Measurements from ENCODE around the gene NXPH4. TPM values are rescaled to one million over a fixed set of nuclear protein-coding genes. Genes with fewer than 3 reads are reported as not detected.

Gene NXPH4
- total and polyA plus RNA-seq, 10 of the 15 experiments (the other 5 are each of a cell fraction or from before 2014, with no cell fraction given), result 0.03 to 0.26 TPM; not detected in 8

DNA sequence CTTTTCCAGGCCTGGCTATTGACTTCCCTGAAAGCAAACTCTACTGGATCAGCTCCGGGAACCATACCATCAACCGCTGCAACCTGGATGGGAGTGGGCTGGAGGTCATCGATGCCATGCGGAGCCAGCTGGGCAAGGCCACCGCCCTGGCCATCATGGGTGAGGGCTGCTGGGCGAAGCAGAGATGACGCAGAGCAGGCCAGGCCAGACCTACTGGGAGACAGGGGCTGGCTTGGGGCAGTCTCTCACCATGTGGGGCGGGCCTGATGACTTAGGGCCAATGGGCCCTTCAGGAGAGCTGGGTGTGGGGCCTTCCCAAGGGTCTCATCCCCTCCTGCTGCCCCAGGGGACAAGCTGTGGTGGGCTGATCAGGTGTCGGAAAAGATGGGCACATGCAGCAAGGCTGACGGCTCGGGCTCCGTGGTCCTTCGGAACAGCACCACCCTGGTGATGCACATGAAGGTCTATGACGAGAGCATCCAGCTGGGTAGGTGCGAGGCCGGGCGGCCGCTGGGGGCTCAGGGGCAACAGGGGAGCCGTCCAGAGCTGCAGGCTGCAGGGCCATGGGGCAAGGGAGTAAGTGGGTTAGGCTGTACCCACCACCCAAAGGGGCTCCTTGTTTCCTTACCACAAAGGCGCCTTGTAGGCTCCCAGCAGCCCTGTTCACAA lies 36.1 kb upstream of the NXPH4 start (continued):
- TF ChIP-seq, protein P1, sequence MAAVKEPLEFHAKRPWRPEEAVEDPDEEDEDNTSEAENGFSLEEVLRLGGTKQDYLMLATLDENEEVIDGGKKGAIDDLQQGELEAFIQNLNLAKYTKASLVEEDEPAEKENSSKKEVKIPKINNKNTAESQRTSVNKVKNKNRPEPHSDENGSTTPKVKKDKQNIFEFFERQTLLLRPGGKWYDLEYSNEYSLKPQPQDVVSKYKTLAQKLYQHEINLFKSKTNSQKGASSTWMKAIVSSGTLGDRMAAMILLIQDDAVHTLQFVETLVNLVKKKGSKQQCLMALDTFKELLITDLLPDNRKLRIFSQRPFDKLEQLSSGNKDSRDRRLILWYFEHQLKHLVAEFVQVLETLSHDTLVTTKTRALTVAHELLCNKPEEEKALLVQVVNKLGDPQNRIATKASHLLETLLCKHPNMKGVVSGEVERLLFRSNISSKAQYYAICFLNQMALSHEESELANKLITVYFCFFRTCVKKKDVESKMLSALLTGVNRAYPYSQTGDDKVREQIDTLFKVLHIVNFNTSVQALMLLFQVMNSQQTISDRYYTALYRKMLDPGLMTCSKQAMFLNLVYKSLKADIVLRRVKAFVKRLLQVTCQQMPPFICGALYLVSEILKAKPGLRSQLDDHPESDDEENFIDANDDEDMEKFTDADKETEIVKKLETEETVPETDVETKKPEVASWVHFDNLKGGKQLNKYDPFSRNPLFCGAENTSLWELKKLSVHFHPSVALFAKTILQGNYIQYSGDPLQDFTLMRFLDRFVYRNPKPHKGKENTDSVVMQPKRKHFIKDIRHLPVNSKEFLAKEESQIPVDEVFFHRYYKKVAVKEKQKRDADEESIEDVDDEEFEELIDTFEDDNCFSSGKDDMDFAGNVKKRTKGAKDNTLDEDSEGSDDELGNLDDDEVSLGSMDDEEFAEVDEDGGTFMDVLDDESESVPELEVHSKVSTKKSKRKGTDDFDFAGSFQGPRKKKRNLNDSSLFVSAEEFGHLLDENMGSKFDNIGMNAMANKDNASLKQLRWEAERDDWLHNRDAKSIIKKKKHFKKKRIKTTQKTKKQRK (IDR thresholded peaks at IDR 0.05; ENCODE audit: low read depth, low read length), result no peak
- no peak for TF ChIP-seq SREBF2 (IDR thresholded peaks at IDR 0.05; ENCODE audit: low read length)
- TF ChIP-seq, protein P2, sequence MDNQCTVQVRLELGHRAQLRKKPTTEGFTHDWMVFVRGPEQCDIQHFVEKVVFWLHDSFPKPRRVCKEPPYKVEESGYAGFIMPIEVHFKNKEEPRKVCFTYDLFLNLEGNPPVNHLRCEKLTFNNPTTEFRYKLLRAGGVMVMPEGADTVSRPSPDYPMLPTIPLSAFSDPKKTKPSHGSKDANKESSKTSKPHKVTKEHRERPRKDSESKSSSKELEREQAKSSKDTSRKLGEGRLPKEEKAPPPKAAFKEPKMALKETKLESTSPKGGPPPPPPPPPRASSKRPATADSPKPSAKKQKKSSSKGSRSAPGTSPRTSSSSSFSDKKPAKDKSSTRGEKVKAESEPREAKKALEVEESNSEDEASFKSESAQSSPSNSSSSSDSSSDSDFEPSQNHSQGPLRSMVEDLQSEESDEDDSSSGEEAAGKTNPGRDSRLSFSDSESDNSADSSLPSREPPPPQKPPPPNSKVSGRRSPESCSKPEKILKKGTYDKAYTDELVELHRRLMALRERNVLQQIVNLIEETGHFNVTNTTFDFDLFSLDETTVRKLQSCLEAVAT (IDR thresholded peaks at IDR 0.05), result no peak

DNA sequence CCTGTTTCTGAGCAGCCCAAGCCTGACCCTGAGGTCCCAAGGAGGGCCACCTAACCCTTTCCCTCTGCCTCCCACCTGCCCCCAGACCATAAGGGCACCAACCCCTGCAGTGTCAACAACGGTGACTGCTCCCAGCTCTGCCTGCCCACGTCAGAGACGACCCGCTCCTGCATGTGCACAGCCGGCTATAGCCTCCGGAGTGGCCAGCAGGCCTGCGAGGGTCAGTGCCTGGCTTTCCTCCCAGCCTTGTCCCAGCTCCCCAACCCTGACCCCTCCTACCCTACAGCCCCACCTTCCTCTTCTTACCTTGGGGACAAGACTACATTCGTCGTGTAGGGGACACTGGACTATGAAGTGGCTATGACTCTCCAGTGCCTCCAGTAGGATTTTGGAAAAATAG lies 35.5 kb upstream of the NXPH4 start:
- H4K20me1 ChIP-seq (ENCODE audit: control insufficient read depth, insufficient read depth), result no peaks in the 10 kb centered on the region; the same call in 1 of the 2 replicates
- RAD21 ChIA-PET (ENCODE audit: unreplicated experiment), result interaction anchor here (1.0 to 2.7 kb wide), 2 partner anchors 69 to 116 kb away, joined by 6 to 9 read pairs; partner anchors contain the start of gene STAT6
- in situ Hi-C loops (cut with MboI) (loop anchor here (5.0 kb wide), 1 partner anchor 59 kb away; no protein-coding TSS in a partner anchor), intact Hi-C loops (cut with micrococcal nuclease; ENCODE audit: unreplicated experiment) (no loop called here)
- no peak overlapping the region for H3K4me3 ChIP-seq
- no peak overlapping the region for H3K9ac ChIP-seq (ENCODE audit: control insufficient read depth, insufficient read depth, low read length)
- no TSS peak for BruUV-seq (replicated peaks)
- no peak overlapping the region for H3K27ac ChIP-seq (ENCODE audit: control insufficient read depth, insufficient read depth)
- POLR2A ChIA-PET, result interaction anchor here (1.4 kb wide), 1 partner anchor 107 kb away, joined by 4 read pairs; no protein-coding TSS in a partner anchor
- no peaks in the 10 kb centered on the region for H3K36me3 ChIP-seq (ENCODE audit: control insufficient read depth in 2 of 2, insufficient read depth in 2 of 2, low read length in 1 of 2)
- H3K79me2 ChIP-seq (ENCODE audit: control insufficient read depth, insufficient read depth, low read length), result no peaks in the 10 kb centered on the region
- CTCF ChIA-PET, result interaction anchor here (1.0 to 10.4 kb wide), 6 partner anchors 23 to 154 kb away, joined by 3 to 159 read pairs (median 4); partner anchors contain the start of gene LRP1
- no peaks in the 10 kb centered on the region for H3K9me3 ChIP-seq (replicated peaks; ENCODE audit: control insufficient read depth, insufficient read depth, low read length)
- TF ChIP-seq ATF7 (IDR thresholded peaks at IDR 0.05; ENCODE audit: low read depth), result no peak
- TF ChIP-seq SMAD5 (IDR thresholded peaks at IDR 0.05; ENCODE audit: low read depth), result no peak
- TF ChIP-seq MYC (IDR thresholded peaks at IDR 0.05; ENCODE audit: insufficient read depth, insufficient read length, insufficient replicate concordance, low read length, severe bottlenecking), result no peak
- no peak overlapping the region for H3K4me2 ChIP-seq (ENCODE audit: control insufficient read depth, insufficient read depth)
- no peak for ATAC-seq
- H3K4me1 ChIP-seq (ENCODE audit: control insufficient read depth, insufficient read depth, low read length), result no peaks in the 10 kb centered on the region
- no peak for DNase-seq (ENCODE audit: low read depth, low spot score)
- H2AFZ ChIP-seq (ENCODE audit: control insufficient read depth, low read depth, low read length), result no peak overlapping the region
- 30% methylated on average over 9 of the region's 9 CpGs for WGBS (ENCODE audit: insufficient coverage, insufficient replicate concordance, low lambda C conversion rate, missing lambda C conversion rate)
- no peak for FAIRE-seq
- SMC1A ChIA-PET (ENCODE audit: uncharacterized antibody, unreplicated experiment), result interaction anchor here (1.3 to 4.0 kb wide), 3 partner anchors 55 to 112 kb away, joined by 5 to 36 read pairs (median 14); partner anchors contain the start of genes LRP1 and STAT6
- H3K27me3 ChIP-seq (replicated peaks in 1 of 2; ENCODE audit: control insufficient read depth in 2 of 2, insufficient read depth in 2 of 2, low read length in 1 of 2), result no peaks in the 10 kb centered on the region; a peak in 2 of 4 replicates
